Naive B cell (primary cell): ENCODE results near the gene CIZ1. TPM values are rescaled to one million over a fixed set of nuclear protein-coding genes. Genes with fewer than 3 reads are reported as not detected.

ENCODE experiments used
- ATAC-seq, 2 donors: fragments of 150-1000 bp; cut with Tn5 transposase; 2 replicates each; pipeline ENCODE4 v1.10.0; 2021; ENCODE audit warnings: low read depth in 2 of 2, mild to moderate bottlenecking in 2 of 2, moderate library complexity in 2 of 2
- DNase-seq: peaks from one replicate; pipeline ENCODE4 v3.0.0; 2022
- H3K27ac Mint-ChIP-seq, 6 donors: one replicate each; pipeline ENCODE4 v1.8.0; 2020 to 2022; ENCODE audit warnings: mild to moderate bottlenecking in 6 of 6, mixed read lengths in 6 of 6, moderate library complexity in 5 of 6, inconsistent platforms in 2 of 6
- H3K27me3 Mint-ChIP-seq, 3 donors: one replicate each; pipeline ENCODE4 v1.8.0; 2021 to 2022; ENCODE audit warnings: mixed read lengths in 3 of 3, mild to moderate bottlenecking in 1 of 3
- H3K36me3 Mint-ChIP-seq, 2 donors: one replicate each; pipeline ENCODE4 v1.8.0; 2020 to 2022; ENCODE audit warnings: mixed read lengths in 2 of 2, inconsistent platforms in 1 of 2, mild to moderate bottlenecking in 1 of 2
- H3K4me1 Mint-ChIP-seq, 3 donors: one replicate each; pipeline ENCODE4 v1.8.0; 2020 to 2022; ENCODE audit warnings: mixed read lengths in 3 of 3, inconsistent platforms in 1 of 3, mild to moderate bottlenecking in 1 of 3, moderate library complexity in 1 of 3
- H3K4me3 Mint-ChIP-seq, 8 donors: one replicate each; pipeline ENCODE4 v1.8.0; 2020 to 2022; ENCODE audit warnings: mild to moderate bottlenecking in 8 of 8, mixed read lengths in 8 of 8, moderate library complexity in 8 of 8, inconsistent platforms in 2 of 8
- H3K9me3 Mint-ChIP-seq, 7 donors: one replicate each; pipeline ENCODE4 v1.8.0; 2020 to 2022; ENCODE audit warnings: mixed read lengths in 7 of 7, mild to moderate bottlenecking in 5 of 7, inconsistent platforms in 2 of 7, moderate library complexity in 1 of 7
- polyA plus RNA-seq, 6 donors: library from polyadenylated mRNA; unstranded; fragments of 300-500 nt; fragmentation: Illumina TruSeq; gene quantifications; one replicate each; pipeline ENCODE4 v1.2.3, GENCODE V29; 2021; ENCODE audit warnings: low read depth in 6 of 6

CIZ1 gene
- polyA plus RNA-seq, 6 donors from 2014 or later, result 5.6 to 34.6 (median 9.9) TPM

DNA sequence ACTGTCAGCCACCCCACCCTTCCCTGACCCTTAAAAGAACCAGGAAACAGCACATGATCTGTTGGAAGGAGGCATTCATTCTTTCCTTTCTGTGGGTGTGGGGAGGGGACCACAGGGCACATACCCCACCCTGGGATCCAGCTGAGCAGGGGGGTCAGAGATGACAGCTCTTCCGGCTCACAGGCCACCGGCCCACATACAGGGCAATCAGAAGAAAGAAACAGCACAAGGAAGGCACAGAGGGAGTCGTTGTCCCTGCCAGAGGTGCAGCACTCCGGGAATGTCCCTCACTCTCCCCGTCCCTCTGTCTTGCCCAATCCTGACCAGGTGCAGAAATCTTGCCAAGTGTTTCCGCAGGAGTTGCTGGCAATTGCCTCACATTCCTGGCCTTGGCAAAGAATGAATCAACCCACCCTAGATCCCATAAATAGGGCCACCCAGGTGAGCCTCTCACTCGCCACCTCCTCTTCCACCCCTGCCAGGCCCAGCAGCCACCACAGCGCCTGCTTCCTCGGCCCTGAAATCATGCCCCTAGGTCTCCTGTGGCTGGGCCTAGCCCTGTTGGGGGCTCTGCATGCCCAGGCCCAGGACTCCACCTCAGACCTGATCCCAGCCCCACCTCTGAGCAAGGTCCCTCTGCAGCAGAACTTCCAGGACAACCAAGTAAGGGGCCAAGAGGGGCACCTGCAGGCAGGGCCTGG is 42.2 kb downstream of the CIZ1 start, which contains the start of gene LCN2:
Gene LCN2 (plus strand): TSS at position 453 of the 701 bp plus-strand sequence. CDS start 73 bp downstream, at position 526.
- Mint-ChIP-seq H3K36me3 (no peaks in the 10 kb centered on the region), H3K4me1 (peaks cover 0 to 6% (median 0%) of the 10 kb centered on the region in 3 donors), H3K4me3 (no peak within 1 kb of the TSS), H3K9me3 (no peaks in the 10 kb centered on the region), H3K27me3 (peaks cover 0 to 10% (median 0%) of the 10 kb centered on the region in 3 donors), H3K27ac (peak within 1 kb of the TSS in 2 of 6 donors; percentile 36 to 42)
- ATAC-seq (no peak), DNase-seq (no peak)

GRCh38 chr9:128148509-128149000 is 42.8 kb downstream of the CIZ1 start:
- Mint-ChIP-seq H3K4me1 (peaks cover 0 to 6% (median 0%) of the 10 kb centered on the region in 3 donors), H3K9me3 (no peaks in the 10 kb centered on the region), H3K27me3 (peaks cover 0 to 10% (median 0%) of the 10 kb centered on the region in 3 donors)

GRCh38 chr9:128146591-128147120 is 44.7 kb downstream of the CIZ1 start:
- peak overlapping the region in 1 of 6 donors; percentile 28 for H3K27ac Mint-ChIP-seq
- no peak overlapping the region for H3K4me3 Mint-ChIP-seq
- no peak for DNase-seq

More at GRCh38 chr9:128148509-128149000, 42.8 kb downstream of the CIZ1 start:
- no peaks in the 10 kb centered on the region for H3K36me3 Mint-ChIP-seq
- no peak for DNase-seq
- H3K4me3 Mint-ChIP-seq, result no peak overlapping the region
- H3K27ac Mint-ChIP-seq, result peak overlapping the region in 1 of 6 donors; percentile 42
- ATAC-seq, result no peak

GRCh38 chr9:128145951-128146351 is 45.4 kb downstream of the CIZ1 start:
- no peaks in the 10 kb centered on the region for H3K36me3 Mint-ChIP-seq
- no peak overlapping the region for H3K4me3 Mint-ChIP-seq
- ATAC-seq, result no peak
- H3K27ac Mint-ChIP-seq, result no peak overlapping the region
- H3K4me1 Mint-ChIP-seq, result peaks cover 0 to 7% (median 0%) of the 10 kb centered on the region in 3 donors
- peaks cover 0 to 7% (median 7%) of the 10 kb centered on the region in 3 donors for H3K27me3 Mint-ChIP-seq
- no peak for DNase-seq
- no peaks in the 10 kb centered on the region for H3K9me3 Mint-ChIP-seq

More at GRCh38 chr9:128146591-128147120, 44.7 kb downstream of the CIZ1 start:
- Mint-ChIP-seq H3K9me3 (no peaks in the 10 kb centered on the region), H3K36me3 (no peaks in the 10 kb centered on the region), H3K27me3 (peaks cover 0 to 10% (median 7%) of the 10 kb centered on the region in 3 donors), H3K4me1 (peaks cover 0 to 9% (median 0%) of the 10 kb centered on the region in 3 donors)
- ATAC-seq, result no peak

- Mint-ChIP-seq H3K9me3 (no peaks in the 10 kb centered on the region), H3K4me3 (no peak overlapping the region), H3K36me3 (no peaks in the 10 kb centered on the region), H3K4me1 (peaks cover 0 to 3% (median 0%) of the 10 kb centered on the region in 3 donors), H3K27ac (no peak overlapping the region), H3K27me3 (peaks cover 0 to 7% (median 3%) of the 10 kb centered on the region in 3 donors)
- no peak for DNase-seq
- ATAC-seq, result no peak
Measured at GRCh38 chr9:128145536-128145935, 45.8 kb downstream of the CIZ1 start.

GRCh38 chr9:128144239-128145181 is 46.9 kb downstream of the CIZ1 start:
- no peaks in the 10 kb centered on the region for H3K9me3 Mint-ChIP-seq
- ATAC-seq (no peak), DNase-seq (no peak)
- H3K4me1 Mint-ChIP-seq, result peaks cover 0 to 3% (median 0%) of the 10 kb centered on the region in 3 donors
- H3K4me3 Mint-ChIP-seq, result no peak overlapping the region
- peaks cover 0 to 7% (median 0%) of the 10 kb centered on the region in 3 donors for H3K27me3 Mint-ChIP-seq
- H3K27ac Mint-ChIP-seq, result no peak overlapping the region
- H3K36me3 Mint-ChIP-seq, result no peaks in the 10 kb centered on the region

- Mint-ChIP-seq H3K4me3 (no peak overlapping the region), H3K27me3 (peaks cover 0 to 7% (median 0%) of the 10 kb centered on the region in 3 donors), H3K36me3 (no peaks in the 10 kb centered on the region), H3K9me3 (no peaks in the 10 kb centered on the region), H3K27ac (peak overlapping the region in 1 of 6 donors; percentile 36), H3K4me1 (peaks cover 0 to 3% (median 0%) of the 10 kb centered on the region in 3 donors)
- ATAC-seq (no peak), DNase-seq (no peak)
Measured at GRCh38 chr9:128143525-128144238, 47.7 kb downstream of the CIZ1 start.

- H3K27ac Mint-ChIP-seq, result no peak overlapping the region
- no peaks in the 10 kb centered on the region for H3K9me3 Mint-ChIP-seq
- peaks cover 0 to 3% (median 0%) of the 10 kb centered on the region in 3 donors for H3K4me1 Mint-ChIP-seq
- ATAC-seq, result no peak
- DNase-seq, result no peak
- no peaks in the 10 kb centered on the region for H3K36me3 Mint-ChIP-seq
- H3K27me3 Mint-ChIP-seq, result peaks cover 0 to 11% (median 5%) of the 10 kb centered on the region in 3 donors
- H3K4me3 Mint-ChIP-seq, result no peak overlapping the region
Measured at GRCh38 chr9:128142596-128142995, 48.8 kb downstream of the CIZ1 start.

- DNase-seq (no peak), ATAC-seq (no peak)
- peaks cover 0 to under 1% of the 10 kb centered on the region in 2 donors for H3K36me3 Mint-ChIP-seq
- H3K4me3 Mint-ChIP-seq, result peak overlapping the region in 1 of 8 donors; percentile 18
- H3K27ac Mint-ChIP-seq, result peak overlapping the region in 3 of 6 donors; percentile 9 to 89 (median 64)
- peaks cover 0 to 16% (median 11%) of the 10 kb centered on the region in 3 donors for H3K27me3 Mint-ChIP-seq
- no peaks in the 10 kb centered on the region for H3K9me3 Mint-ChIP-seq
- peaks cover 0 to 6% (median 0%) of the 10 kb centered on the region in 3 donors for H3K4me1 Mint-ChIP-seq
Measured at GRCh38 chr9:128142061-128142460, 49.3 kb downstream of the CIZ1 start.

- ATAC-seq (no peak), DNase-seq (no peak)
- H3K4me1 Mint-ChIP-seq, result peaks cover 0 to 9% (median 0%) of the 10 kb centered on the region in 3 donors
- no peak overlapping the region for H3K4me3 Mint-ChIP-seq
- H3K36me3 Mint-ChIP-seq, result peaks cover 0 to 5% of the 10 kb centered on the region in 2 donors
- no peaks in the 10 kb centered on the region for H3K9me3 Mint-ChIP-seq
- H3K27ac Mint-ChIP-seq, result peak overlapping the region in 1 of 6 donors; percentile 64
- H3K27me3 Mint-ChIP-seq, result peaks cover 0 to 21% (median 15%) of the 10 kb centered on the region in 3 donors
Measured at GRCh38 chr9:128141604-128142003, 49.8 kb downstream of the CIZ1 start.

DNA sequence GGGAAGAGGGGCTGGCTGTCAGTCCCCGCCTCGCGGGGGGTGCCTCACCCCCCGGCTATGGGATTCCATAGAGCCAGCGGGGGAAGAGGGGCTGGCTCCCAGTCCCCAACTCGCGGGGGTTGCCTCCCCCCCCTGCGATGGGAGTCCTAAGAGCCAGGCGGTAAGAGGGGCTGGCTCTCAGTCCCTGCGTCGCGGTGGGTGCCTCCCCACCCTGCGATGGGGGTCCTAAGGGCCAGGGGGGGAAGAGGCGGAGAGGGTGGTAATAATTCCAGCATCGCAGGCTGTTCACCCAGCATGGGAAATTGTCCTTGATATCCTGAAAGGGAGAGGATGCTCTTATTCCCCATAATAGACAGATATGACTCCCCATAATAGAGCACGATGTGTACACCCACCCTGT is 51.8 kb downstream of the CIZ1 start:
- Mint-ChIP-seq H3K4me3 (no peak overlapping the region), H3K9me3 (no peaks in the 10 kb centered on the region), H3K36me3 (peaks cover 0 to 5% of the 10 kb centered on the region in 2 donors), H3K4me1 (peaks cover 0 to 9% (median 0%) of the 10 kb centered on the region in 3 donors), H3K27ac (no peak overlapping the region), H3K27me3 (peaks cover 0 to 29% (median 24%) of the 10 kb centered on the region in 3 donors)
- DNase-seq (no peak), ATAC-seq (no peak)

- H3K4me3 Mint-ChIP-seq, result no peak overlapping the region
- DNase-seq, result no peak
- H3K27me3 Mint-ChIP-seq, result peaks cover 3 to 40% (median 28%) of the 10 kb centered on the region in 3 donors
- peaks cover 0 to 9% (median 0%) of the 10 kb centered on the region in 3 donors for H3K4me1 Mint-ChIP-seq
- ATAC-seq, result no peak
- no peak overlapping the region for H3K27ac Mint-ChIP-seq
- H3K9me3 Mint-ChIP-seq, result no peaks in the 10 kb centered on the region
- peaks cover 0 to 5% of the 10 kb centered on the region in 2 donors for H3K36me3 Mint-ChIP-seq
Measured at GRCh38 chr9:128138001-128138400, 53.4 kb downstream of the CIZ1 start.
